A549 treated with CpdA at 1 μM for 4 hours (cell line): ENCODE measurements around the gene TSPOAP1. TPM values are rescaled to one million over a fixed set of nuclear protein-coding genes. Genes with fewer than 3 reads are reported as not detected.

Experiments used
- total RNA-seq: library from RNA; stranded (reverse); fragments of 200-300 nt; extraction: Qiagen RNA extraction; gene quantifications from 5 replicates; pipeline ENCODE4 v1.2.3, GENCODE V29; 2022; ENCODE audit warnings: low read depth

The TSPOAP1 gene
- not detected in 5 replicates for total RNA-seq

GRCh38 chr17:58328195-58329034, at the start of gene TSPOAP1:
TSS of gene TSPOAP1 (minus strand) at chr17:58328795. CDS start at chr17:58327920, 875 bp downstream.

GRCh38 chr17:58351831-58352595, 23.4 kb upstream of the TSPOAP1 start, which contains the start of gene SUPT4H1:
TSS of gene SUPT4H1 (minus strand) at chr17:58352201. CDS start at chr17:58352135, 66 bp downstream.

GRCh38 chr17:58280480-58281217, 47.9 kb downstream of the TSPOAP1 start, which contains the start of gene MPO:
TSS of gene MPO (minus strand) at chr17:58280935. CDS start at chr17:58280758, 177 bp downstream.

Other genes starting within 250 kb of the TSPOAP1 start
- gene DYNLL2, start 245.4 kb downstream of the TSPOAP1 start, total RNA-seq: 20.0 to 23.6 TPM (median 22.9 TPM) in 5 replicates
- 0.01 to 0.03 TPM in 2 of 5 replicates, not detected in the others for gene OR4D1, start 180.4 kb downstream of the TSPOAP1 start, total RNA-seq
- not detected in 5 replicates for gene OR4D2, start 161.8 kb downstream of the TSPOAP1 start, total RNA-seq
- gene EPX, start 136.1 kb downstream of the TSPOAP1 start, total RNA-seq: not detected in 5 replicates
- 9.4 to 12.3 TPM (median 12.1 TPM) in 5 replicates for gene MKS1, start 109.5 kb downstream of the TSPOAP1 start, total RNA-seq
- not detected in 5 replicates for gene LPO, start 90.2 kb downstream of the TSPOAP1 start, total RNA-seq
- gene MPO, start 47.9 kb downstream of the TSPOAP1 start, total RNA-seq: not detected in 5 replicates
- 92.6 to 176 TPM (median 152 TPM) in 5 replicates for gene SUPT4H1, start 23.4 kb upstream of the TSPOAP1 start, total RNA-seq
- 0.12 to 0.61 TPM (median 0.27 TPM) in 5 replicates for gene RNF43, start 88.7 kb upstream of the TSPOAP1 start, total RNA-seq
- gene HSF5, start 159.6 kb upstream of the TSPOAP1 start, total RNA-seq: not detected in 5 replicates
- 7.4 to 12.5 TPM (median 11.0 TPM) in 5 replicates for gene MTMR4, start 185.8 kb upstream of the TSPOAP1 start, total RNA-seq